BJ (cell line): ENCODE results near the gene PARP11. TPM values are rescaled to one million over a fixed set of nuclear protein-coding genes. Genes with fewer than 3 reads are reported as not detected.

Experiments
- CTCF ChIA-PET: fragments of 350-600 bp; formaldehyde crosslinking; extraction: SDS; loops from one replicate; lab custom pipeline; 2021; ENCODE audit warnings: antibody characterized with exemption, inconsistent platforms; lab: Yijun Ruan, JAX
- POLR2A ChIA-PET: fragments of 300-600 bp; sonication (Branson Sonifier 250); formaldehyde crosslinking; extraction: SDS; loops from one replicate; lab custom pipeline; 2021; ENCODE audit warnings: antibody characterized with exemption; lab: Charles Lee
- DNase-seq: peaks from one replicate; pipeline ENCODE4 v3.0.0-alpha.2; 2011; ENCODE audit warnings: low read depth
- H3K27me3 ChIP-seq: 2 replicates; pipeline ENCODE4 v1.6.0; 2011; ENCODE audit warnings: low read length; ENCODE audit not compliant: control insufficient read depth, insufficient read depth
- H3K36me3 ChIP-seq: 2 replicates; pipeline ENCODE4 v1.5.1; 2011; ENCODE audit warnings: low read length; ENCODE audit not compliant: control insufficient read depth, insufficient read depth
- H3K4me3 ChIP-seq: 2 replicates; pipeline ENCODE4 v1.5.1; 2011; ENCODE audit warnings: low read depth, mild to moderate bottlenecking, control low read depth, low read length
- CTCF ChIP-seq: IDR thresholded peaks from 2 replicates; pipeline ENCODE4 v1.5.1; 2011; ENCODE audit warnings: low read depth, mild to moderate bottlenecking, control low read depth, inconsistent platforms, low read length, moderate library complexity; ENCODE audit not compliant: insufficient read depth
- polyA plus RNA-seq: library from polyadenylated mRNA; depleted of rRNA; stranded (reverse); fragments of >200 nt; gene quantifications from 2 replicates; pipeline ENCODE4 v1.2.3, GENCODE V29; 2011

The PARP11 gene
- polyA plus RNA-seq, 1 experiment, result 3.4 TPM

- Histone ChIP-seq H3K4me3 (no peak overlapping the region), H3K36me3 (no peaks in the 10 kb centered on the region), H3K27me3 (no peaks in the 10 kb centered on the region)
- DNase-seq, result no peak
- TF ChIP-seq CTCF, result no peak
- ChIA-PET POLR2A (no interaction called here), CTCF (interaction anchor here (1.8 kb wide), 1 partner anchor 11 kb away, joined by 6 read pairs; no protein-coding TSS in a partner anchor)
Measured at GRCh38 chr12:3832738-3833137, 40.5 kb downstream of the PARP11 start.

DNA sequence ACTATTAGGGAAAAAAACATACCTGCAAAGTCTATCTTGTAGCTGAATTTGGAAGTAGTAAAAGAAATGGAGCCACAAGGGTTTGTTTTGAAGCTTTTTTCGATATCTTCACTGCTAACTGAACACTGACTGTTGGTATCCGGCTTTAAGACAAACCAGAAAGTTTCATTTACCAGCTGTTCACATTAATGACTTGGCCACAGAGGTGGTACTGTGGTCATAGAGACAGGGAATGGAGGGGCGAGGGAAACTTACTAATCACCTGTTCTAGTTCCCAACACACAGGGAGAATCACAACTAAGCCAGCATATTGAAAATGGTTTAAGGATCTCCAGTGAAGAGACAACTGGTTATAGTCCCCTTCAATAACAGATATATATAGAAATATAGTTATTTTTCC is 44.3 kb downstream of the PARP11 start:
- ChIA-PET CTCF (no interaction called here), POLR2A (interaction anchor here (0.6 kb wide), 1 partner anchor 805 kb away, joined by 9 read pairs; no protein-coding TSS in a partner anchor)
- no peak for TF ChIP-seq CTCF
- H3K27me3 ChIP-seq, result no peaks in the 10 kb centered on the region
- H3K36me3 ChIP-seq, result peaks cover 2% of the 10 kb centered on the region; the same call in 1 of the 2 replicates
- no peak for DNase-seq
- no peak overlapping the region for H3K4me3 ChIP-seq

DNA sequence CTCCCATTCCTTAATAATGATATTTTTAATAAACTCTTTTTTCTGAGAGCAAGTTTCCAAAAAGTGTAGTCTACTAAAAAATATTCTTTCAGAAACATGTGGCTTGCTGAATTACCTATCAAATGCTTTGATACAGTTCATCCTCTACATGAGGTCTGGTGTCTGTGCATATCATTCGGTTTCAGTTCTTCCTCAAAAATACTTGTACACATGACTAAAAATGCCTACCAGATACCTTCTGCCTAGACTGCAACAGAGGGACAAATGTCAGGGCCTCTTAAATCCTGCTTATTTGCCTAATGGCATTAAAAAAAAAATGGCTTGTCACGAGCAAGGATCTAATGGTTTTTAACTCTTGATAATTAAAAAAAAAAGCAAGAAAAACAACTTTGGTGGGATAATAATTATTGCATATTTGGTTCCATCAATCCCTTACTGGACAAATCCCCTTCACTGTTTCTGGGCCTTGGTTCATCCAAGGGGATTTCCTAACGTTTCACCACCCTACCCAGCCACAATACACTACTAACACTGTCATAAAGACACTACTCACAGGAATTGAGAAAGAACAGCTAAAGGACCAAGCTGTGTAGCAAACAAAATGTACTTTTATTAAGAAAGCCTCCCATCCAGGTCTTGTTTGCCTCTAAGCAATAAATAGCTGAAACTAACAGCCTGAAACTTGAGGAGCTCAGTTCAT is 45.7 kb downstream of the PARP11 start:
- no peak overlapping the region for H3K4me3 ChIP-seq
- H3K27me3 ChIP-seq, result no peaks in the 10 kb centered on the region
- POLR2A ChIA-PET, result no interaction called here
- H3K36me3 ChIP-seq, result peaks cover 2% of the 10 kb centered on the region; the same call in 1 of the 2 replicates
- no peak for DNase-seq
- TF ChIP-seq CTCF, result no peak
- CTCF ChIA-PET, result interaction anchor here (0.8 to 1.2 kb wide), 2 partner anchors 24 to 92 kb away, joined by 3 read pairs; no protein-coding TSS in a partner anchor

GRCh38 chr12:3821441-3821840 is 51.8 kb downstream of the PARP11 start:
- DNase-seq, result no peak
- ChIA-PET POLR2A (no interaction called here), CTCF (interaction anchor here (1.2 kb wide), 1 partner anchor 11 kb away, joined by 6 read pairs; no protein-coding TSS in a partner anchor)
- no peak overlapping the region for H3K4me3 ChIP-seq
- no peaks in the 10 kb centered on the region for H3K27me3 ChIP-seq
- no peak for TF ChIP-seq CTCF
- H3K36me3 ChIP-seq, result peaks cover 2% of the 10 kb centered on the region; the same call in 1 of the 2 replicates

- Histone ChIP-seq H3K36me3 (no peaks in the 10 kb centered on the region), H3K27me3 (no peaks in the 10 kb centered on the region), H3K4me3 (no peak overlapping the region)
- no peak for DNase-seq
- ChIA-PET POLR2A (no interaction called here), CTCF (no interaction called here)
- TF ChIP-seq CTCF, result no peak
Measured at GRCh38 chr12:3820122-3820521, 53.1 kb downstream of the PARP11 start.
